HG02885 (cell line): ENCODE measurements around the gene AIF1.

Experiments used
- ATAC-seq: cut with Tn5 transposase; IDR thresholded peaks from one replicate; pipeline ENCODE4 v1.9.1; 2021; ENCODE audit warnings: mild to moderate bottlenecking; ENCODE audit not compliant: unreplicated experiment, poor library complexity

The AIF1 gene

GRCh38 chr6:31614684-31615578 is at the start of gene AIF1:
Gene AIF1 (plus strand): TSS chr6:31615234. CDS start chr6:31615330, 96 bp downstream.
- ATAC-seq = no peak

- no peak for ATAC-seq
Observed at GRCh38 chr6:31567531-31568370, 47.3 kb upstream of the AIF1 start.

GRCh38 chr6:31568537-31568961 is 46.5 kb upstream of the AIF1 start:
- peak; percentile 65 for ATAC-seq

- ATAC-seq = no peak
Observed at GRCh38 chr6:31569861-31570536, 45.0 kb upstream of the AIF1 start.

GRCh38 chr6:31572041-31572911 is 42.8 kb upstream of the AIF1 start, which contains the start of gene LTA:
Gene LTA (plus strand): TSS chr6:31572289. CDS start chr6:31572743, 454 bp downstream.
- peak; percentile 39 for ATAC-seq

- ATAC-seq = no peak
Observed at GRCh38 chr6:31573239-31574105, 41.6 kb upstream of the AIF1 start.

- no peak for ATAC-seq
Observed at GRCh38 chr6:31574106-31575061, 40.6 kb upstream of the AIF1 start.

- ATAC-seq = no peak
Observed at GRCh38 chr6:31575335-31575901, 39.6 kb upstream of the AIF1 start, which contains the start of gene TNF. Gene TNF (plus strand): TSS chr6:31575565. CDS start chr6:31575742, 177 bp downstream.

GRCh38 chr6:31575952-31576685 is 38.9 kb upstream of the AIF1 start:
- no peak for ATAC-seq

- ATAC-seq = no peak
Observed at GRCh38 chr6:31576897-31577578, 38.0 kb upstream of the AIF1 start.

- ATAC-seq = no peak
Observed at GRCh38 chr6:31577579-31577966, 37.5 kb upstream of the AIF1 start.

- ATAC-seq = no peak
Observed at GRCh38 chr6:31578184-31579118, 36.6 kb upstream of the AIF1 start.

- ATAC-seq = no peak
Observed at GRCh38 chr6:31579119-31579505, 35.9 kb upstream of the AIF1 start.

- no peak for ATAC-seq
Observed at GRCh38 chr6:31579546-31580437, 35.2 kb upstream of the AIF1 start.
